Liver (tissue), 3 donors: ENCODE results near the gene DHPS.

ENCODE experiments used
- ATF3 ChIP-seq: IDR thresholded peaks from 2 replicates; pipeline ENCODE4 v1.6.1; 2016; ENCODE audit warnings: antibody characterized with exemption
- CTCF ChIP-seq: fragments of 150-350 bp; IDR thresholded peaks from 2 replicates; pipeline ENCODE4 v1.5.1; 2017; ENCODE audit warnings: improper control_type of control experiment, low read depth, low read length; ENCODE audit not compliant: missing input control
- GABPA ChIP-seq, 2 donors: IDR thresholded peaks in 1 of 2; conservative IDR thresholded peaks in 1 of 2; 2 replicates each; pipeline ENCODE4 v1.6.1; 2016; ENCODE audit warnings: antibody characterized with exemption in 2 of 2, mild to moderate bottlenecking in 1 of 2, moderate library complexity in 1 of 2
- MAX ChIP-seq: IDR thresholded peaks from 2 replicates; pipeline ENCODE4 v1.6.1; 2016; ENCODE audit warnings: antibody characterized with exemption
- NR2F2 ChIP-seq: IDR thresholded peaks from 2 replicates; pipeline ENCODE4 v1.6.1; 2016; ENCODE audit warnings: antibody characterized with exemption
- REST ChIP-seq: IDR thresholded peaks from 2 replicates; pipeline ENCODE4 v1.6.1; 2016; ENCODE audit warnings: antibody characterized with exemption, mild to moderate bottlenecking
- SP1 ChIP-seq: IDR thresholded peaks from 2 replicates; pipeline ENCODE4 v1.6.1; 2018; ENCODE audit warnings: antibody characterized with exemption, mild to moderate bottlenecking
- TAF1 ChIP-seq: conservative IDR thresholded peaks from 2 replicates; pipeline ENCODE4 v1.6.1; 2016; ENCODE audit warnings: antibody characterized with exemption, mild to moderate bottlenecking
- YY1 ChIP-seq: IDR thresholded peaks from 2 replicates; pipeline ENCODE4 v1.6.1; 2016; ENCODE audit warnings: antibody characterized with exemption, mild to moderate bottlenecking
- donor health status: healthy.
- donor health status: healthy.

GRCh38 chr19:12667731-12668302, 13.9 kb downstream of the DHPS start:
- TF ChIP-seq CTCF, result no peak
- TF ChIP-seq TAF1, result no peak
- TF ChIP-seq NR2F2, result no peak
- TF ChIP-seq REST, result no peak
- TF ChIP-seq YY1, result no peak
- no peak for TF ChIP-seq ATF3
- TF ChIP-seq MAX, result no peak
- TF ChIP-seq GABPA (IDR thresholded peaks at IDR 0.05 in 1 of 2, conservative IDR thresholded peaks at IDR 0.05 in 1 of 2), result no peak
- TF ChIP-seq SP1, result no peak
